Stimulated activated CD8-positive, alpha-beta memory T cell treated with anti-CD3 and anti-CD28 coated beads, Interleukin-4, amount 100 ng/mL, for 24 hours (primary cell): ENCODE measurements around the gene SH3BP4.

Experiments used
- DNase-seq: peaks from one replicate; pipeline ENCODE4 v3.0.0-alpha.2; 2020; ENCODE audit warnings: low read depth

The SH3BP4 gene

DNA sequence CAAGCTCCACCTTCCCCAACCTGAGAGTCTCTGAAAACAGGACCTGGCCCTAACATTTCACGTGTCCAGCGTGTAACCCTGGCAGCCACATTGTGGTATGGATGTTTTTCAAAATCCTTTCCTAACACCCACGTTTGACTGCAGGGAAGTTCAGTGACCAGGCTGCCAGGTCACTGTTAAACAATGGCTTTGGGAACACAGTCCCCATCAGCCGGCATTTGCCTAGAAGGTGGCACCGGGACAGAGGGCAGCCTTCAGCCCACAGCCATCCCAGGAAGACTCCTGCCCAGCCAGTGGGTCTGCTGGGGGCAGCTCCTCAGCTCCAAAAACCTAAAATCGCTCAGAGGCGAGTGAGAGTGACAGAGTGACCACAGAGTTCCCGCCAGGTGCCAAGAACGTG lies 140.2 kb downstream of the SH3BP4 start:
- no peak for DNase-seq

GRCh38 chr2:235092433-235093223 lies 140.8 kb downstream of the SH3BP4 start:
- no peak for DNase-seq

DNA sequence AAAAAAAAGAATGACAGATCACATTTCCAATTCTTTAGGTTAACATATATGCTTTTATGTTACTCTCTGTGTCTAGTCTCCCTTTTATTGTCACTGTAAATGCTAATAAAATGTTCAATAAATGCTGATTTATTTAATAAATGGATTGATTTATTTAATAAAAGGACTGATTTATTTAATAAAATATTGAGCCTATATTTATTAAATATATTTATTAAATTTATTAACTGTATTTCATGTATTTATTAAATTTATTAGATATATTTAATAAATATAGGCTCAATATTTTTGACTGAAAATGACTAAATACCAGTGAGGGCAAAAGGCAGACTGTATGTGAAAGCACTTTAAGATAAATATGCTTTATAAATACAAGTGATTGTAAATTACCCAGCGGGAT lies 142.6 kb downstream of the SH3BP4 start:
- no peak for DNase-seq

- no peak for DNase-seq
Measured at GRCh38 chr2:235095569-235095968, 143.8 kb downstream of the SH3BP4 start.

DNA sequence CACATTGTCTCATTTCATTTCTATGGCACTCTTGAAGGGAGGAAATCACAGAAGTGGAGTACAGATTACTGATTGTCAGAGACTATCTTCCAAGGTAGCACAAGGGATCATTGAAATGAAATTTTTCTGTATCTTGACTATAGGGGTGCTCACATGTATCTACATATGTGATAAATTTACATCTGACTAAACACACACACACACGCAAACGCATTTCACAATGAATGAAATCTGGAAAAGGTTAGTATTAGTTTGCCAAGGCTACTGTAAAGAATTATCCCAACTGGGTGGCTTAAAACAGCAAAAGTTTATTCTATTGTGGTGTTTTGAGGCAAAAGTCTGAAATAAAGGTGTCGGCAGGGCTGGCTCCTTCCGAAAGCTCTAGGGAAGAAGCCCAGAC lies 144.6 kb downstream of the SH3BP4 start:
- no peak for DNase-seq

GRCh38 chr2:235097196-235097595 lies 145.4 kb downstream of the SH3BP4 start:
- no peak for DNase-seq

DNA sequence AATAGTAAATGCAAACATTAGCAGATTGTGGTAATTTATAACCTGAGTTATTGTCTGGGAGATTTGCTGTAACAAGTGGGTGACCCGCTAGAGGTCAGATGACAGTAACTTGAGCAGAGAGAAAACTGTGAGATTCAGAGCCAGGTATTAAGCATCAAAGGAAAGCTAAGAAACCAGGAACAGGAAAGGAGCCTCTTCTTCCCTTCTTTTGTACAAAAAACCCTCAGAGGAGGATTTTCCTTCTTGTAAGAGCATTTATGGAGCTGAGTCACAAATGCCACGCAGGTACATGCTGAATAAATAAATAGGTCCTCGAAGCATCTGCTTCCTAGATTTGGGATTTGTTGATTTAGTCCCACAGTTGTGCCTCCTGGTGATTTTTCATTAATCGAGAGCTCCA lies 146.5 kb downstream of the SH3BP4 start:
- DNase-seq, result no peak

GRCh38 chr2:235098736-235099494 lies 147.1 kb downstream of the SH3BP4 start:
- DNase-seq, result no peak

- no peak for DNase-seq
Measured at GRCh38 chr2:235102896-235103295, 151.1 kb downstream of the SH3BP4 start.
